Natural killer cell (primary cell): ENCODE measurements around the gene ATP8B1. TPM values are rescaled to one million over a fixed set of nuclear protein-coding genes. Genes with fewer than 3 reads are reported as not detected.

Source experiments
- ATAC-seq, 3 donors: fragments of 150-1000 bp in 2 of 3; fragments of 200-7000 bp in 1 of 3; cut with Tn5 transposase; 1 replicate in 1 of 3; 2 replicates in 2 of 3; pipeline ENCODE4 v1.10.0; 2021; ENCODE audit warnings: mild to moderate bottlenecking in 2 of 3, moderate library complexity in 2 of 3
- DNase-seq, 2 donors: peaks; one replicate each; pipeline versions ENCODE4 v3.0.0 to v3.0.0-alpha.2; 2013 to 2021; ENCODE audit warnings: mixed read lengths in 1 of 2
- H3K27ac ChIP-seq: one replicate; pipeline ENCODE4 v1.5.1; 2013; ENCODE audit warnings: mild to moderate bottlenecking, low read length
- H3K27me3 ChIP-seq: one replicate; pipeline ENCODE4 v1.6.1; 2013; ENCODE audit warnings: low read length; ENCODE audit not compliant: control insufficient read depth, insufficient read depth
- H3K36me3 ChIP-seq: one replicate; pipeline ENCODE4 v1.6.1; 2013; ENCODE audit warnings: low read length; ENCODE audit not compliant: control insufficient read depth, insufficient read depth
- H3K4me1 ChIP-seq: one replicate; pipeline ENCODE4 v1.6.1; 2013; ENCODE audit warnings: low read length; ENCODE audit not compliant: control insufficient read depth, insufficient read depth
- H3K4me3 ChIP-seq: one replicate; pipeline ENCODE4 v1.5.1; 2013; ENCODE audit warnings: low read length
- H3K9me3 ChIP-seq: one replicate; pipeline ENCODE4 v1.6.1; 2013; ENCODE audit warnings: low read length; ENCODE audit not compliant: control insufficient read depth, insufficient read depth
- H3K27ac Mint-ChIP-seq, 2 donors: one replicate each; pipeline ENCODE4 v1.8.0; 2022; ENCODE audit warnings: mild to moderate bottlenecking in 2 of 2, mixed read lengths in 2 of 2, moderate library complexity in 1 of 2
- H3K27me3 Mint-ChIP-seq, 2 donors: one replicate each; pipeline ENCODE4 v1.8.0; 2022; ENCODE audit warnings: low read depth in 2 of 2, mixed read lengths in 2 of 2
- H3K36me3 Mint-ChIP-seq: one replicate; pipeline ENCODE4 v1.8.0; 2022; ENCODE audit warnings: mixed read lengths
- H3K4me1 Mint-ChIP-seq, 2 donors: one replicate each; pipeline ENCODE4 v1.8.0; 2022; ENCODE audit warnings: mixed read lengths in 2 of 2
- H3K4me3 Mint-ChIP-seq: one replicate; pipeline ENCODE4 v1.8.0; 2022; ENCODE audit warnings: mild to moderate bottlenecking, moderate library complexity, mixed read lengths
- H3K9me3 Mint-ChIP-seq, 2 donors: one replicate each; pipeline ENCODE4 v1.8.0; 2022; ENCODE audit warnings: mixed read lengths in 2 of 2
- CTCF ChIP-seq: fragments of 200-600 bp; IDR thresholded peaks from one replicate; pipeline ENCODE4 v1.8.0; 2022; ENCODE audit warnings: antibody characterized with exemption
- WGBS: methylation state at CpG from one replicate; pipeline ENCODE4 v1.1.7; 2013; ENCODE audit warnings: missing lambda C conversion rate; ENCODE audit not compliant: insufficient coverage; 5-methylcytosine and 5-hydroxymethylcytosine counted together
- intact Hi-C: fragments of 100-400 bp; cut with micrococcal nuclease; formaldehyde crosslinking; loops from one replicate; pipeline ENCODE4 v1.14.2; 2022
- total RNA-seq, 4 donors: library from RNA; stranded (reverse); fragments of 120-200 nt in 1 of 4; gene quantifications; one replicate each; pipeline versions ENCODE4 v1.2.3 to v1.2.4, GENCODE V29; 2013 to 2022

ATP8B1 gene
- total RNA-seq, 3 donors from 2014 or later (not counting 1 experiment from before 2014, with no cell fraction given) = not detected

DNA sequence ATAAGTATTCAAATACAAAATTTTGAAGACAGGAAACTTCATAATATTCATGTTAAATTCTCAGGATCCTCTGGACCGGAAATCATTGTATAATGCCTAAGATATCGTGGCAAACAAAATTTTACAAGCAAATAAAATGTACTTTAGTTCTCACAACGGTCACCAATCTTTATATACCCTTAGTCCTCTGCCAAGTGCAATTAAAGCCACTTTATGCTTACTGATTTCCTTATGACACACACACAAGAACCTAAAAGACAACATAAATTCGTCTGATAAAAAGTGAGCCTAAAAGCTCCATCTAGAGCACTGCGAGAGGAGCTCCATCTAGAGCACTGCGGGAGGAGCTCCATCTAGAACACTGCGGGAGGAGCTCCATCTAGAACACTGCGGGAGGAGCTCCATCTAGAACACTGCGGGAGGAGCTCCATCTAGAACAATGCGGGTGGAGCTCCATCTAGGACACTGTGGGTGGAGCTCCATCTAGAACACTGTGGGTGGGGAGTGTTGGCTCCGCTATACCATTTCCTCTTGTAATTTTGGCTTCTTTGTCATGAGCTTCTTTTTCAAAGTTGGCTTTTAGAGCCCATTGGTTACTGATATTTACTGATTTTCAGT lies 15.9 kb downstream of the ATP8B1 start:
- ATAC-seq = no peak
- H3K27ac ChIP-seq = no peak overlapping the region
- Mint-ChIP-seq H3K27ac (no peak overlapping the region), H3K4me1 (no peaks in the 10 kb centered on the region), H3K9me3 (no peaks in the 10 kb centered on the region), H3K4me3 (no peak overlapping the region), H3K27me3 (no peaks in the 10 kb centered on the region), H3K36me3 (no peaks in the 10 kb centered on the region)
- no peaks in the 10 kb centered on the region for H3K9me3 ChIP-seq
- H3K27me3 ChIP-seq = no peaks in the 10 kb centered on the region
- no peaks in the 10 kb centered on the region for H3K4me1 ChIP-seq
- no peak for DNase-seq
- no peaks in the 10 kb centered on the region for H3K36me3 ChIP-seq
- no peak for TF ChIP-seq CTCF
- H3K4me3 ChIP-seq = no peak overlapping the region
- intact Hi-C loops = no loop called here
- WGBS = 92% methylated on average over 10 of the region's 11 CpGs

DNA sequence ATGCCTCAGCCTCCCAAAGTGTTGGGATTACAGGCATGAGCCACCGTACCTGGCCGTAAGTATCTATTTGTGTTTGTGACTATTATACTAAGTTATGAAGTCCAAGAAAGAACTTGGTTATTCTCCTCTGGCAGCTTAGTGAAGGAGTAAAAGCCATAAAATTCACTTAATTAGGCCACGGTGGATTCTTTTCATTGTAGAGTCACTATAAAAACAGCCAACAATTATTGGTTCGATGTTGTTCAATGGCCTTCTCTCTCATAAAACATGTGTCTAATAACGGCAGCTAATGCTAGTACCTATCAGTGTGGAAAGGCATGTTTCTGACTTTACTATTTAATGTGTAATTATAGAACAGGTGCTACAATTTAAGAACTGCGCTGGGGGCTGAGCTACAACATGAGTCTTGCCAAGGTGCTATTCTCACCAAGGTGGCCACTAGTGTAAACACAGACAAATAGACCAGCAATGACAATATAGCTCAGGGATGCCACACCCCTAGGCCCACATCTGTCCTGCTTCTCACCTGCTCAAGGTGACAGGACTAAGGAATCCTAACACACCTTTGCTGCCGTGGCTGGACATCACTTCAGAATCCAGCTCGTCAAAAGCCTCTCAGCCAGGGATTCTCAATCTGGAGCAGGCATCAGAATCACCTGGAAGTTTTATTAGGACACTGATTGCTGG lies 17.2 kb downstream of the ATP8B1 start:
- Histone ChIP-seq H3K27me3 (no peaks in the 10 kb centered on the region), H3K4me1 (no peaks in the 10 kb centered on the region), H3K27ac (no peak overlapping the region), H3K9me3 (no peaks in the 10 kb centered on the region), H3K4me3 (no peak overlapping the region), H3K36me3 (no peaks in the 10 kb centered on the region)
- no peaks in the 10 kb centered on the region for H3K9me3 Mint-ChIP-seq
- H3K4me1 Mint-ChIP-seq = peaks cover under 1% of the 10 kb centered on the region in 2 donors
- H3K27ac Mint-ChIP-seq = no peak overlapping the region
- 93% methylated on average over 7 of the region's 8 CpGs for WGBS
- H3K27me3 Mint-ChIP-seq = no peaks in the 10 kb centered on the region
- no peaks in the 10 kb centered on the region for H3K36me3 Mint-ChIP-seq
- ATAC-seq (no peak), DNase-seq (no peak)
- no peak overlapping the region for H3K4me3 Mint-ChIP-seq
- intact Hi-C loops = no loop called here
- TF ChIP-seq CTCF = no peak

DNA sequence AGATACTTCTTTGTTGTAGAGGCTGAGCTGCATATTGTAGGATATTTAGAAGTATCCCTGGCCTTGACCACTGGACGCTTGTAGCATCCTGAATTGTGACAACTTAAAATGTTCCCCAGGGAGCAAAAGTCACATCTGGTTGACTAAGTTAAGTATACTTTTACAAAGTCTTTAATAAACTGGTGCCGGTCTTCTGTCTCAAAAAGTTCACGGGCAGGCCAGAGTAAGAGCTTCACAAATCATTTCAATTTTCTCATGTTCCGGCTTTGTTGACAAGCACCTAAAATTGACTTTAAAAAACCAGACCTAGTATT lies 18.4 kb downstream of the ATP8B1 start:
- Histone ChIP-seq H3K4me3 (no peak overlapping the region), H3K4me1 (no peaks in the 10 kb centered on the region), H3K9me3 (no peaks in the 10 kb centered on the region), H3K27me3 (no peaks in the 10 kb centered on the region), H3K36me3 (no peaks in the 10 kb centered on the region), H3K27ac (no peak overlapping the region)
- Mint-ChIP-seq H3K4me1 (peaks cover 9 to 12% of the 10 kb centered on the region in 2 donors), H3K9me3 (no peaks in the 10 kb centered on the region), H3K27me3 (no peaks in the 10 kb centered on the region), H3K27ac (no peak overlapping the region), H3K36me3 (no peaks in the 10 kb centered on the region), H3K4me3 (no peak overlapping the region)
- DNase-seq (no peak), ATAC-seq (no peak)
- intact Hi-C loops = no loop called here
- WGBS = 93% methylated on average over 4 of the region's 4 CpGs
- TF ChIP-seq CTCF = no peak
